ENCODE data around the gene UCK2.
A peak's percentile ranks its signal among the peaks of the same experiment; 100 is the strongest.

Gene UCK2

GRCh38 chr1:165865633-165866340 lies 38.4 kb downstream of the UCK2 start:
- no peaks in the 10 kb centered on the region for H3K27me3 ChIP-seq (ENCODE audit: low read depth, low read length)
- TF ChIP-seq CTCF (IDR thresholded peaks at IDR 0.05; ENCODE audit: low read depth, low read length) (no peak), EZH2phosphoT487 (IDR thresholded peaks at IDR 0.05; ENCODE audit: low read depth) (no peak)
- H2AFZ ChIP-seq (ENCODE audit: low read depth, low read length), result no peak overlapping the region
- H3K79me2 ChIP-seq (ENCODE audit: low read length), result peaks cover 96% of the 10 kb centered on the region
- H3K4me2 ChIP-seq (ENCODE audit: low read length), result no peak overlapping the region
- no peak overlapping the region for H3K27ac ChIP-seq (ENCODE audit: low read length)
- peaks cover 16% of the 10 kb centered on the region for H3K36me3 ChIP-seq (replicated peaks; ENCODE audit: low read depth, low read length)
- H3K9me3 ChIP-seq (ENCODE audit: insufficient read depth, low read length), result no peaks in the 10 kb centered on the region
- no peak overlapping the region for H3K4me3 ChIP-seq (ENCODE audit: low read length)
- H4K20me1 ChIP-seq (ENCODE audit: insufficient read depth, low read length), result peaks cover 36% of the 10 kb centered on the region
- H3K9ac ChIP-seq (ENCODE audit: low read length), result no peak overlapping the region
- H3K4me1 ChIP-seq (ENCODE audit: low read length), result peaks cover 23% of the 10 kb centered on the region

- H3K9me3 ChIP-seq (ENCODE audit: insufficient read depth, low read length), result no peaks in the 10 kb centered on the region
- no peak overlapping the region for H3K4me2 ChIP-seq (ENCODE audit: low read length)
- no peaks in the 10 kb centered on the region for H3K27me3 ChIP-seq (ENCODE audit: low read depth, low read length)
- TF ChIP-seq EZH2phosphoT487 (IDR thresholded peaks at IDR 0.05; ENCODE audit: low read depth) (no peak), CTCF (IDR thresholded peaks at IDR 0.05; ENCODE audit: low read depth, low read length) (no peak)
- H3K4me1 ChIP-seq (ENCODE audit: low read length), result peaks cover 36% of the 10 kb centered on the region
- H3K4me3 ChIP-seq (ENCODE audit: low read length), result no peak overlapping the region
- H3K27ac ChIP-seq (ENCODE audit: low read length), result no peak overlapping the region
- peaks cover 99% of the 10 kb centered on the region for H3K79me2 ChIP-seq (ENCODE audit: low read length)
- peaks cover 11% of the 10 kb centered on the region for H3K36me3 ChIP-seq (replicated peaks; ENCODE audit: low read depth, low read length)
- no peak overlapping the region for H3K9ac ChIP-seq (ENCODE audit: low read length)
- H4K20me1 ChIP-seq (ENCODE audit: insufficient read depth, low read length), result peaks cover 17% of the 10 kb centered on the region
- H2AFZ ChIP-seq (ENCODE audit: low read depth, low read length), result no peak overlapping the region
Measured at GRCh38 chr1:165869343-165869742, 41.9 kb downstream of the UCK2 start.

GRCh38 chr1:165871311-165872067 lies 44.1 kb downstream of the UCK2 start:
- peaks cover 4% of the 10 kb centered on the region for H3K36me3 ChIP-seq (replicated peaks; ENCODE audit: low read depth, low read length)
- TF ChIP-seq EZH2phosphoT487 (IDR thresholded peaks at IDR 0.05; ENCODE audit: low read depth) (no peak), CTCF (IDR thresholded peaks at IDR 0.05; ENCODE audit: low read depth, low read length) (peak; percentile 97)
- H3K4me2 ChIP-seq (ENCODE audit: low read length), result peak overlapping the region; percentile 77
- H3K9ac ChIP-seq (ENCODE audit: low read length), result peak overlapping the region; percentile 36; the same call in 1 of the 2 replicates
- peaks cover 56% of the 10 kb centered on the region for H3K4me1 ChIP-seq (ENCODE audit: low read length)
- H3K79me2 ChIP-seq (ENCODE audit: low read length), result peaks cover 99% of the 10 kb centered on the region
- H3K4me3 ChIP-seq (ENCODE audit: low read length), result peak overlapping the region; percentile 47; the same call in 1 of the 2 replicates
- H2AFZ ChIP-seq (ENCODE audit: low read depth, low read length), result no peak overlapping the region
- H3K27ac ChIP-seq (ENCODE audit: low read length), result peak overlapping the region; percentile 54
- H3K9me3 ChIP-seq (ENCODE audit: insufficient read depth, low read length), result no peaks in the 10 kb centered on the region
- H3K27me3 ChIP-seq (ENCODE audit: low read depth, low read length), result no peaks in the 10 kb centered on the region
- H4K20me1 ChIP-seq (ENCODE audit: insufficient read depth, low read length), result peaks cover 8% of the 10 kb centered on the region

- Histone ChIP-seq H3K27ac (ENCODE audit: low read length) (no peak overlapping the region), H3K9ac (ENCODE audit: low read length) (no peak overlapping the region), H3K4me3 (ENCODE audit: low read length) (peak overlapping the region; percentile 25), H3K36me3 (replicated peaks; ENCODE audit: low read depth, low read length) (peaks cover 14% of the 10 kb centered on the region), H3K9me3 (ENCODE audit: insufficient read depth, low read length) (no peaks in the 10 kb centered on the region; the same call in 1 of the 2 replicates), H2AFZ (ENCODE audit: low read depth, low read length) (no peak overlapping the region), H3K4me2 (ENCODE audit: low read length) (peak overlapping the region; percentile 51), H3K79me2 (ENCODE audit: low read length) (peaks cover 97% of the 10 kb centered on the region), H3K4me1 (ENCODE audit: low read length) (peaks cover 76% of the 10 kb centered on the region), H4K20me1 (ENCODE audit: insufficient read depth, low read length) (no peaks in the 10 kb centered on the region; the same call in 1 of the 2 replicates), H3K27me3 (ENCODE audit: low read depth, low read length) (no peaks in the 10 kb centered on the region)
- TF ChIP-seq CTCF (IDR thresholded peaks at IDR 0.05; ENCODE audit: low read depth, low read length), result no peak
- no peak for TF ChIP-seq EZH2phosphoT487 (IDR thresholded peaks at IDR 0.05; ENCODE audit: low read depth)
Measured at GRCh38 chr1:165873481-165873880, 46.1 kb downstream of the UCK2 start.
